HepG2 (cell line): ENCODE results near the gene ENDOD1. TPM values are rescaled to one million over a fixed set of nuclear protein-coding genes. Genes with fewer than 3 reads are reported as not detected.

Experiments
- ARHGAP35 ChIP-seq: sonication (generic); formaldehyde crosslinking; IDR thresholded peaks from 2 replicates; pipeline ENCODE4 v1.9.0; 2022; ENCODE audit warnings: mild to moderate bottlenecking, inconsistent platforms, moderate library complexity, missing genetic modification reagents, borderline replicate concordance
- CSRNP2 ChIP-seq: sonication (generic); formaldehyde crosslinking; conservative IDR thresholded peaks from 2 replicates; pipeline ENCODE4 v1.8.0; 2022; ENCODE audit warnings: low read depth, missing genetic modification reagents
- DBP ChIP-seq: sonication (generic); formaldehyde crosslinking; IDR thresholded peaks from 2 replicates; pipeline ENCODE4 v1.4.0; 2020; ENCODE audit warnings: missing genetic modification reagents; ENCODE audit errors: not compliant biosample characterization
- E2F2 ChIP-seq: sonication (generic); formaldehyde crosslinking; IDR thresholded peaks from 2 replicates; pipeline ENCODE4 v1.4.0; 2020; ENCODE audit warnings: missing genetic modification reagents, borderline replicate concordance
- ERF ChIP-seq: IDR thresholded peaks from 2 replicates; pipeline ENCODE4 v1.6.1; 2018; ENCODE audit warnings: missing biosample characterization, missing genetic modification reagents
- HNF4G ChIP-seq, 2 experiments: sonication (generic) in 1 of 2; formaldehyde crosslinking in 1 of 2; IDR thresholded peaks; 2 replicates each; pipeline versions ENCODE4 v1.4.0 to v1.6.1; 2011 to 2020; ENCODE audit warnings: borderline replicate concordance in 2 of 2, low read depth in 2 of 2, mild to moderate bottlenecking in 2 of 2, low read length in 1 of 2, missing genetic modification reagents in 1 of 2, moderate library complexity in 1 of 2
- JUND ChIP-seq: sonication (generic); formaldehyde crosslinking; IDR thresholded peaks from 2 replicates; pipeline ENCODE4 v1.8.0; 2022; ENCODE audit warnings: mild to moderate bottlenecking, missing genetic modification reagents
- KLF9 ChIP-seq: IDR thresholded peaks from 2 replicates; pipeline ENCODE4 v1.6.1; 2016; ENCODE audit warnings: low read depth
- MBD4 ChIP-seq: IDR thresholded peaks from 2 replicates; pipeline ENCODE4 v1.6.1; 2012; ENCODE audit warnings: low read length, inconsistent platforms, borderline replicate concordance
- MLX ChIP-seq: IDR thresholded peaks from 2 replicates; pipeline ENCODE4 v1.6.1; 2016
- MYC ChIP-seq: sonication (generic); formaldehyde crosslinking; IDR thresholded peaks from 2 replicates; pipeline ENCODE4 v1.9.0; 2021; ENCODE audit warnings: missing genetic modification reagents, borderline replicate concordance
- NCOA5 ChIP-seq: sonication (generic); formaldehyde crosslinking; IDR thresholded peaks from 2 replicates; pipeline ENCODE4 v1.4.0; 2020; ENCODE audit warnings: missing genetic modification reagents
- PLSCR1 ChIP-seq: sonication (generic); formaldehyde crosslinking; IDR thresholded peaks from 2 replicates; pipeline ENCODE4 v1.5.0; 2020; ENCODE audit warnings: missing genetic modification reagents, mild to moderate bottlenecking, borderline replicate concordance
- RCOR2 ChIP-seq: IDR thresholded peaks from 2 replicates; pipeline ENCODE4 v1.6.1; 2016; ENCODE audit warnings: missing biosample characterization, missing genetic modification reagents
- SMAD9 ChIP-seq: sonication (generic); formaldehyde crosslinking; IDR thresholded peaks from 2 replicates; pipeline ENCODE4 v1.5.1; 2020; ENCODE audit warnings: mild to moderate bottlenecking, missing genetic modification reagents
- TEAD3 ChIP-seq: optimal IDR thresholded peaks from 2 replicates; pipeline ENCODE3; 2016; ENCODE audit warnings: borderline replicate concordance
- ZBTB7A ChIP-seq: sonication (generic); formaldehyde crosslinking; IDR thresholded peaks from 2 replicates; pipeline ENCODE4 v1.8.0; 2022; ENCODE audit warnings: mild to moderate bottlenecking, missing genetic modification reagents
- ZNF280D ChIP-seq: sonication (generic); formaldehyde crosslinking; IDR thresholded peaks from 2 replicates; pipeline ENCODE4 v1.5.1; 2020; ENCODE audit warnings: mild to moderate bottlenecking, missing genetic modification reagents
- ZNF33B ChIP-seq: sonication (generic); formaldehyde crosslinking; IDR thresholded peaks from 2 replicates; pipeline ENCODE4 v1.5.1; 2020; ENCODE audit warnings: mild to moderate bottlenecking, missing genetic modification reagents
- ZNF678 ChIP-seq: sonication (generic); formaldehyde crosslinking; IDR thresholded peaks from 2 replicates; pipeline ENCODE4 v1.4.0; 2020; ENCODE audit warnings: mild to moderate bottlenecking, missing genetic modification reagents
- ZNF891 ChIP-seq: sonication (generic); formaldehyde crosslinking; IDR thresholded peaks from 2 replicates; pipeline ENCODE4 v1.5.0; 2020; ENCODE audit warnings: mild to moderate bottlenecking, missing genetic modification reagents
- polyA plus RNA-seq, 8 experiments: library from polyadenylated mRNA; depleted of rRNA in 3 of 8; stranded (reverse) in 7 of 8; unstranded in 1 of 8; fragments of >200 nt; fragmentation: Illumina TruSeq in 4 of 8; extraction: Trizol in 4 of 8; gene quantifications; 2 replicates each; pipeline versions ENCODE4 v1.2.1 to v1.2.3, GENCODE V29; 2011 to 2016; ENCODE audit warnings: low read depth in 4 of 8, missing spikeins in 1 of 8, mixed read lengths in 1 of 8; ENCODE audit not compliant: insufficient read depth in 1 of 8
- total RNA-seq, 5 experiments: library from RNA; depleted of rRNA; stranded (reverse); fragments of >200 nt; fragmentation: Illumina TruSeq; extraction: Trizol; gene quantifications; 2 replicates each; pipeline ENCODE4 v1.2.3, GENCODE V29; 2016; ENCODE audit warnings: low read depth in 1 of 5

Gene ENDOD1
- total and polyA plus RNA-seq, 2 of the 13 experiments (the other 11 are each of a cell fraction or from before 2014, with no cell fraction given): 2.0 to 6.8 TPM

- no peak for TF ChIP-seq PLSCR1 (CRISPR knock-in tag)
- TF ChIP-seq ZNF280D (CRISPR knock-in tag): no peak
- no peak for TF ChIP-seq RCOR2
- TF ChIP-seq ZNF678 (CRISPR knock-in tag): no peak
- no peak for TF ChIP-seq SMAD9
- TF ChIP-seq TEAD3 (CRISPR knock-in tag): peak; percentile 38
- TF ChIP-seq MLX: no peak
- TF ChIP-seq ZNF891: no peak
- no peak for TF ChIP-seq ARHGAP35 (CRISPR knock-in tag)
- no peak for TF ChIP-seq NCOA5 (CRISPR knock-in tag)
- TF ChIP-seq JUND (CRISPR knock-in tag): no peak
- no peak for TF ChIP-seq MBD4
- no peak for TF ChIP-seq E2F2
- peak; percentile 70; the same call in 1 of the 2 replicates for TF ChIP-seq ERF (CRISPR knock-in tag)
- no peak for TF ChIP-seq DBP
- no peak for TF ChIP-seq HNF4G (IDR thresholded peaks at IDR 0.05; ENCODE audit: borderline replicate concordance, low read depth, low read length)
- TF ChIP-seq HNF4G (CRISPR knock-in tag; IDR thresholded peaks at IDR 0.05; ENCODE audit: borderline replicate concordance, low read depth): no peak
- no peak for TF ChIP-seq ZNF33B (CRISPR knock-in tag)
- TF ChIP-seq KLF9: no peak
- TF ChIP-seq ZBTB7A: no peak
- no peak for TF ChIP-seq CSRNP2 (CRISPR knock-in tag)
- TF ChIP-seq MYC: peak; percentile 29; the same call in 1 of the 2 replicates
Observed at GRCh38 chr11:95068549-95068948, 21.1 kb upstream of the ENDOD1 start (continued).
